ENCODE results near the gene THEMIS. TPM values are rescaled to one million over a fixed set of nuclear protein-coding genes. Genes with fewer than 3 reads are reported as not detected.

Gene THEMIS
- total and polyA plus RNA-seq, 2 of the 4 experiments (the other 2 are of a cell fraction), result not detected

GRCh38 chr6:127790571-127790970 lies 110.3 kb downstream of the THEMIS start:
- H3K27ac ChIP-seq (ENCODE audit: insufficient read depth, low read length), result no peak overlapping the region
- H3K36me3 ChIP-seq (ENCODE audit: control insufficient read depth, insufficient read depth, low read length), result no peaks in the 10 kb centered on the region
- no peak overlapping the region for H2BK120ac ChIP-seq (ENCODE audit: low read depth, low read length)
- ATAC-seq (ENCODE audit: low read depth) (no peak), DNase-seq (no peak)
- ChIA-PET POLR2A (ENCODE audit: unreplicated experiment) (no interaction called here), CTCF (no interaction called here)
- no peaks in the 10 kb centered on the region for H3K9me1 ChIP-seq (ENCODE audit: insufficient read depth, low read length)
- TF ChIP-seq MXI1 (IDR thresholded peaks at IDR 0.05; ENCODE audit: borderline replicate concordance, low read depth, low read length) (no peak), FOS (IDR thresholded peaks at IDR 0.05; ENCODE audit: low read depth, low read length) (no peak)
- BruUV-seq (replicated peaks), result no TSS peak
- H4K5ac ChIP-seq (ENCODE audit: low read depth, low read length), result no peak overlapping the region
- no peak overlapping the region for H3K4me3 ChIP-seq (ENCODE audit: insufficient read depth, low read depth, low read length)
- H3K9ac ChIP-seq (ENCODE audit: low read depth, low read length), result no peak overlapping the region
- H2BK15ac ChIP-seq (ENCODE audit: low read depth, low read length), result no peak overlapping the region
- no peak overlapping the region for H2AK5ac ChIP-seq (ENCODE audit: low read depth, low read length)
- no peak overlapping the region for H3K4ac ChIP-seq (ENCODE audit: low read depth, low read length)
- H4K20me1 ChIP-seq (ENCODE audit: insufficient read depth, low read length), result no peaks in the 10 kb centered on the region
- H3K23ac ChIP-seq (ENCODE audit: low read depth, low read length), result no peak overlapping the region
- no peak overlapping the region for H3K4me2 ChIP-seq (ENCODE audit: low read depth, low read length)
- 78% methylated on average over 3 of the region's 5 CpGs; no CpG with 5 or more reads in 1 of the 2 experiments for WGBS, 2 experiments (ENCODE audit: extremely low coverage in 2 of 2, insufficient read length in 1 of 2)
- H4K8ac ChIP-seq (ENCODE audit: low read depth in 2 of 2, low read length in 2 of 2), result no peak overlapping the region
- no peaks in the 10 kb centered on the region for H3K4me1 ChIP-seq (ENCODE audit: control insufficient read depth, insufficient read depth, low read length)
- dilution Hi-C loops (cut with HindIII; ENCODE audit: low sequenced_read_pairs, unreplicated experiment) (no loop called here), intact Hi-C loops (cut with micrococcal nuclease) (no loop called here), in situ Hi-C loops (cut with MboI; ENCODE audit: low sequenced_read_pairs) (no loop called here)
- H3K9me3 ChIP-seq (ENCODE audit: control insufficient read depth, insufficient read depth, low read length), result no peaks in the 10 kb centered on the region
- H2AK9ac ChIP-seq (replicated peaks; ENCODE audit: low read depth, low read length, poor library complexity), result no peak overlapping the region
- H3K79me1 ChIP-seq (ENCODE audit: low read depth in 1 of 2, low read length in 2 of 2), result no peaks in the 10 kb centered on the region
- H3K27me3 ChIP-seq (ENCODE audit: control insufficient read depth, insufficient read depth, low read length), result peaks cover 11% of the 10 kb centered on the region
- no peak overlapping the region for H4K91ac ChIP-seq (ENCODE audit: insufficient read depth, low read depth, low read length)
- H2BK20ac ChIP-seq (ENCODE audit: low read depth, low read length), result no peak overlapping the region
- H2BK5ac ChIP-seq (ENCODE audit: low read depth, low read length, poor library complexity, severe bottlenecking), result no peak overlapping the region
- no peak overlapping the region for H2AFZ ChIP-seq (replicated peaks; ENCODE audit: low read length, poor library complexity)
- H3K18ac ChIP-seq (ENCODE audit: low read depth, low read length), result no peak overlapping the region
- no peak overlapping the region for H3K56ac ChIP-seq (ENCODE audit: extremely low read depth, insufficient read depth, low read length)
- H3K14ac ChIP-seq (replicated peaks; ENCODE audit: low read depth, low read length), result no peak overlapping the region

Measured in IMR-90 (cell line).